AG04450 (cell line): ENCODE results near the gene ZNF532. TPM values are rescaled to one million over a fixed set of nuclear protein-coding genes. Genes with fewer than 3 reads are reported as not detected.
A peak's percentile ranks its signal among the peaks of the same experiment; 100 is the strongest.

Experiments
- CTCF ChIA-PET: fragments of 300-600, 350-600 bp; formaldehyde crosslinking; extraction: SDS; loops from one replicate; lab custom pipeline; 2022; ENCODE audit warnings: antibody characterized with exemption, inconsistent platforms; lab: Charles Lee
- POLR2A ChIA-PET: fragments of 350-600 bp; formaldehyde crosslinking; extraction: SDS; loops from one replicate; lab custom pipeline; 2021; ENCODE audit warnings: antibody characterized with exemption, inconsistent platforms; lab: Yijun Ruan, JAX
- DNase-seq: peaks from one replicate; pipeline ENCODE4 v3.0.0-alpha.2; 2011; ENCODE audit warnings: low read depth, low spot score
- H3K27ac ChIP-seq: one replicate; pipeline ENCODE4 v1.5.1; 2012; ENCODE audit warnings: low read depth, low read length, control low read depth
- H3K27me3 ChIP-seq: one replicate; pipeline ENCODE4 v1.6.0; 2012; ENCODE audit warnings: low read length; ENCODE audit not compliant: control insufficient read depth, insufficient read depth
- H3K4me3 ChIP-seq: 2 replicates; pipeline ENCODE4 v1.5.1; 2011; ENCODE audit warnings: mild to moderate bottlenecking, low read depth, low read length, control low read depth
- H3K9me3 ChIP-seq: 2 replicates; pipeline ENCODE4 v1.5.1; 2012; ENCODE audit warnings: low read length; ENCODE audit not compliant: control insufficient read depth, insufficient read depth
- CTCF ChIP-seq: IDR thresholded peaks from 2 replicates; pipeline ENCODE4 v1.5.1; 2011; ENCODE audit warnings: low read depth, low read length, control low read depth, inconsistent platforms
- polyA plus RNA-seq: library from polyadenylated mRNA; depleted of rRNA; stranded (reverse); fragments of >200 nt; gene quantifications from 2 replicates; pipeline ENCODE4 v1.2.3, GENCODE V29; 2011

Gene ZNF532
- polyA plus RNA-seq, 1 experiment, result 69.7 TPM

- ChIA-PET CTCF (interaction anchor here (1.4 to 1.8 kb wide), 2 partner anchors 85 to 203 kb away, joined by 4 to 5 read pairs; no protein-coding TSS in a partner anchor), POLR2A (no interaction called here)
- H3K4me3 ChIP-seq, result no peak overlapping the region
- H3K27me3 ChIP-seq, result no peaks in the 10 kb centered on the region
- H3K27ac ChIP-seq, result no peak overlapping the region
- no peak for DNase-seq
- TF ChIP-seq CTCF, result no peak
- peaks cover 2% of the 10 kb centered on the region; the same call in 1 of the 2 replicates for H3K9me3 ChIP-seq
These were observed 2.7 kb downstream of the ZNF532 start for GRCh38 chr18:58867281-58867961.

GRCh38 chr18:58868440-58868839 lies 3.8 kb downstream of the ZNF532 start:
- no peak for DNase-seq
- ChIA-PET CTCF (no interaction called here), POLR2A (no interaction called here)
- no peaks in the 10 kb centered on the region for H3K27me3 ChIP-seq
- no peak for TF ChIP-seq CTCF
- H3K27ac ChIP-seq, result no peak overlapping the region
- no peak overlapping the region for H3K4me3 ChIP-seq
- peaks cover 2% of the 10 kb centered on the region; the same call in 1 of the 2 replicates for H3K9me3 ChIP-seq

- DNase-seq, result no peak
- peaks cover 2% of the 10 kb centered on the region; the same call in 1 of the 2 replicates for H3K9me3 ChIP-seq
- POLR2A ChIA-PET, result interaction anchor here (0.7 kb wide), 1 partner anchor 8 kb away, joined by 9 read pairs; no protein-coding TSS in a partner anchor
These were observed 5.5 kb downstream of the ZNF532 start for GRCh38 chr18:58870130-58870529.

GRCh38 chr18:58870621-58871020 lies 5.9 kb downstream of the ZNF532 start:
- peak overlapping the region; percentile 31 for H3K27ac ChIP-seq
- H3K27me3 ChIP-seq, result no peaks in the 10 kb centered on the region
- no peak for DNase-seq
- POLR2A ChIA-PET, result interaction anchor here (0.7 kb wide), 1 partner anchor 8 kb away, joined by 9 read pairs; no protein-coding TSS in a partner anchor
- no peak overlapping the region for H3K4me3 ChIP-seq
- TF ChIP-seq CTCF, result no peak
- CTCF ChIA-PET, result no interaction called here
- H3K9me3 ChIP-seq, result peaks cover 2% of the 10 kb centered on the region; the same call in 1 of the 2 replicates

More at GRCh38 chr18:58870130-58870529, 5.5 kb downstream of the ZNF532 start:
- TF ChIP-seq CTCF, result no peak
- Histone ChIP-seq H3K4me3 (no peak overlapping the region), H3K27ac (peak overlapping the region; percentile 31), H3K27me3 (no peaks in the 10 kb centered on the region)
- CTCF ChIA-PET, result interaction anchor here (0.6 to 1.0 kb wide), 2 partner anchors 168 to 201 kb away, joined by 3 to 4 read pairs; no protein-coding TSS in a partner anchor
